HEK293 (cell line): Measurements from ENCODE around the gene C9orf72.

Experiments
- CTCF ChIA-PET: fragments of 350-600 bp; formaldehyde crosslinking; extraction: SDS; loops from one replicate; lab custom pipeline; 2021; ENCODE audit warnings: antibody characterized with exemption; lab: Yijun Ruan, JAX
- POLR2A ChIA-PET: fragments of 300-600 bp; formaldehyde crosslinking; extraction: SDS; loops from one replicate; lab custom pipeline; 2020; ENCODE audit warnings: antibody characterized with exemption, inconsistent platforms; lab: Yijun Ruan, JAX
- H3K27ac ChIP-seq: fragments of 200-500 bp; sonication (Bioruptor generic); 2 replicates; pipeline ENCODE4 v1.5.1; 2014; ENCODE audit warnings: low read depth, low read length, control low read depth, inconsistent platforms; ENCODE audit errors: extremely low read depth
- H3K36me3 ChIP-seq, 2 experiments: fragments of 200-500 bp in 1 of 2; sonication (Bioruptor generic) in 1 of 2; 1 replicate in 1 of 2; 2 replicates in 1 of 2; pipeline ENCODE4 v1.5.1; 2014 to 2017; ENCODE audit warnings: inconsistent platforms in 2 of 2, low read length in 2 of 2; ENCODE audit not compliant: control insufficient read depth in 2 of 2, insufficient read depth in 1 of 2
- H3K4me1 ChIP-seq: fragments of 200-500 bp; sonication (Bioruptor generic); 2 replicates; pipeline ENCODE4 v1.5.1; 2014; ENCODE audit warnings: mild to moderate bottlenecking, low read length, inconsistent platforms; ENCODE audit not compliant: control insufficient read depth, insufficient read depth
- H3K4me3 ChIP-seq: 2 replicates; pipeline ENCODE4 v1.5.1; 2011; ENCODE audit warnings: low read depth, mild to moderate bottlenecking, control low read depth, low read length, moderate library complexity
- H3K9me3 ChIP-seq: fragments of 200-500 bp; sonication (Bioruptor generic); 2 replicates; pipeline ENCODE4 v1.5.1; 2014; ENCODE audit warnings: low read depth, low read length, inconsistent platforms; ENCODE audit not compliant: control insufficient read depth, insufficient read depth
- IKZF3 ChIP-seq: fragments of 450-650 bp; IDR thresholded peaks from 2 replicates; pipeline ENCODE4 v1.5.0; 2018; ENCODE audit warnings: missing biosample characterization, mild to moderate bottlenecking, missing genetic modification characterization, moderate library complexity
- OSR2 ChIP-seq: fragments of 450-650 bp; formaldehyde crosslinking; IDR thresholded peaks from 2 replicates; pipeline ENCODE4 v1.5.1; 2016; ENCODE audit warnings: missing biosample characterization, missing genetic modification characterization
- REST ChIP-seq: fragments of 450-650 bp; formaldehyde crosslinking; IDR thresholded peaks from 2 replicates; pipeline ENCODE4 v1.5.1; 2016; ENCODE audit warnings: missing biosample characterization, missing genetic modification characterization
- SETDB1 ChIP-seq: IDR thresholded peaks from one replicate; pipeline ENCODE4 v1.6.1; 2017; ENCODE audit warnings: mild to moderate bottlenecking, low read length, moderate library complexity, mixed read lengths; ENCODE audit not compliant: insufficient read length
- TSHZ1 ChIP-seq: fragments of 450-650 bp; formaldehyde crosslinking; IDR thresholded peaks from 2 replicates; pipeline ENCODE4 v1.5.1; 2016; ENCODE audit warnings: missing biosample characterization, missing genetic modification characterization, borderline replicate concordance
- ZBTB17 ChIP-seq: fragments of 450-650 bp; formaldehyde crosslinking; IDR thresholded peaks from 2 replicates; pipeline ENCODE4 v1.5.1; 2016; ENCODE audit warnings: missing biosample characterization, missing genetic modification characterization
- ZBTB20 ChIP-seq: fragments of 450-650 bp; formaldehyde crosslinking; IDR thresholded peaks from 2 replicates; pipeline ENCODE4 v1.5.1; 2016; ENCODE audit warnings: missing biosample characterization, missing genetic modification characterization
- ZBTB48 ChIP-seq: fragments of 450-650 bp; formaldehyde crosslinking; IDR thresholded peaks from 2 replicates; pipeline ENCODE4 v1.5.1; 2016; ENCODE audit warnings: missing biosample characterization, missing genetic modification characterization
- ZBTB8A ChIP-seq: fragments of 450-650 bp; formaldehyde crosslinking; IDR thresholded peaks from 2 replicates; pipeline ENCODE4 v1.5.1; 2016; ENCODE audit warnings: missing biosample characterization, missing genetic modification characterization
- ZNF138 ChIP-seq: fragments of 450-650 bp; formaldehyde crosslinking; IDR thresholded peaks from 2 replicates; pipeline ENCODE4 v1.5.1; 2016; ENCODE audit warnings: missing biosample characterization, missing genetic modification characterization, borderline replicate concordance
- ZNF19 ChIP-seq: fragments of 450-650 bp; formaldehyde crosslinking; IDR thresholded peaks from 2 replicates; pipeline ENCODE4; 2016; ENCODE audit warnings: missing biosample characterization, missing genetic modification characterization, low read depth
- ZNF26 ChIP-seq: fragments of 450-650 bp; formaldehyde crosslinking; IDR thresholded peaks from 2 replicates; pipeline ENCODE4 v1.5.1; 2016; ENCODE audit warnings: missing biosample characterization, missing genetic modification characterization
- ZNF335 ChIP-seq: fragments of 450-650 bp; formaldehyde crosslinking; conservative IDR thresholded peaks from 2 replicates; pipeline ENCODE4 v1.5.1; 2016; ENCODE audit warnings: missing biosample characterization, missing genetic modification characterization
- ZNF416 ChIP-seq: fragments of 450-650 bp; formaldehyde crosslinking; IDR thresholded peaks from 2 replicates; pipeline ENCODE4 v1.5.1; 2016; ENCODE audit warnings: missing biosample characterization, missing genetic modification characterization
- ZNF48 ChIP-seq: fragments of 450-650 bp; formaldehyde crosslinking; IDR thresholded peaks from 2 replicates; pipeline ENCODE4 v1.5.1; 2016; ENCODE audit warnings: missing biosample characterization, missing genetic modification characterization
- ZNF521 ChIP-seq: fragments of 450-650 bp; formaldehyde crosslinking; IDR thresholded peaks from 2 replicates; pipeline ENCODE4 v1.5.1; 2017; ENCODE audit warnings: missing biosample characterization, mild to moderate bottlenecking, missing genetic modification characterization
- ZNF529 ChIP-seq: fragments of 450-650 bp; formaldehyde crosslinking; IDR thresholded peaks from 2 replicates; pipeline ENCODE4 v1.5.1; 2017; ENCODE audit warnings: missing genetic modification characterization, missing biosample characterization; ENCODE audit not compliant: insufficient replicate concordance
- ZNF555 ChIP-seq: fragments of 450-650 bp; formaldehyde crosslinking; conservative IDR thresholded peaks from 2 replicates; pipeline ENCODE4 v1.5.1; 2017; ENCODE audit warnings: missing biosample characterization, mild to moderate bottlenecking, missing genetic modification characterization, inconsistent platforms
- ZNF561 ChIP-seq: fragments of 450-650 bp; IDR thresholded peaks from 2 replicates; pipeline ENCODE4 v1.5.1; 2018; ENCODE audit warnings: missing biosample characterization, missing genetic modification characterization, borderline replicate concordance
- ZNF660 ChIP-seq: fragments of 450-650 bp; IDR thresholded peaks from 2 replicates; pipeline ENCODE4 v1.5.1; 2018; ENCODE audit warnings: missing biosample characterization, mild to moderate bottlenecking, missing genetic modification characterization
- ZNF664 ChIP-seq: fragments of 450-650 bp; formaldehyde crosslinking; IDR thresholded peaks from 2 replicates; pipeline ENCODE4 v1.5.1; 2016; ENCODE audit warnings: missing biosample characterization, missing genetic modification characterization
- ZSCAN30 ChIP-seq: fragments of 450-650 bp; IDR thresholded peaks from 2 replicates; pipeline ENCODE4 v1.5.1; 2018; ENCODE audit warnings: missing biosample characterization, mild to moderate bottlenecking, missing genetic modification characterization, moderate library complexity
- ZXDB ChIP-seq: fragments of 450-650 bp; formaldehyde crosslinking; IDR thresholded peaks from 2 replicates; pipeline ENCODE4 v1.5.1; 2016; ENCODE audit warnings: missing biosample characterization, missing genetic modification characterization

C9orf72 gene

GRCh38 chr9:27573634-27574590 is 631 bp upstream of the C9orf72 start (continued):
- TF ChIP-seq ZNF521 (tag by site-specific recombination) (no peak), OSR2 (tag by site-specific recombination) (no peak), ZSCAN30 (no peak), SETDB1 (no peak), ZNF48 (tag by site-specific recombination) (no peak), ZNF26 (no peak), ZNF529 (tag by site-specific recombination) (no peak), ZNF416 (tag by site-specific recombination) (no peak), ZNF561 (tag by site-specific recombination) (peak; percentile 41; the same call in 1 of the 2 replicates), ZNF555 (tag by site-specific recombination) (no peak), ZNF664 (tag by site-specific recombination) (no peak), ZBTB48 (tag by site-specific recombination) (no peak), IKZF3 (tag by site-specific recombination) (no peak)
- TF ChIP-seq, all 188 proteins: peak for 37

GRCh38 chr9:27572566-27572917 is 739 bp downstream of the C9orf72 start:
- peak overlapping the region; percentile 50; the same call in 1 of the 2 replicates for H3K27ac ChIP-seq
- POLR2A ChIA-PET, result no interaction called here
- CTCF ChIA-PET, result interaction anchor here (1.1 kb wide), 1 partner anchor 42 kb away, joined by 3 read pairs; no protein-coding TSS in a partner anchor
- no peak for TF ChIP-seq ZNF555 (tag by site-specific recombination)
- 0 out of 2 replicates have a peak, but pooled peaks have one; percentile 27 for TF ChIP-seq ZBTB17 (tag by site-specific recombination)
- TF ChIP-seq ZNF660 (tag by site-specific recombination), result peak; percentile 27; the same call in 1 of the 2 replicates
- peak; percentile 64 for TF ChIP-seq ZNF335 (tag by site-specific recombination)
- TF ChIP-seq, all 188 proteins: peak for 3
- Histone ChIP-seq H3K4me1 (peaks cover 8% of the 10 kb centered on the region), H3K4me3 (peak overlapping the region; percentile 66), H3K36me3 (no peaks in the 10 kb centered on the region), H3K9me3 (no peaks in the 10 kb centered on the region)

GRCh38 chr9:27572061-27572460 is 1.2 kb downstream of the C9orf72 start:
- Histone ChIP-seq H3K27ac (no peak overlapping the region), H3K4me1 (peaks cover 8% of the 10 kb centered on the region), H3K9me3 (no peaks in the 10 kb centered on the region), H3K4me3 (no peak overlapping the region), H3K36me3 (no peaks in the 10 kb centered on the region)
- POLR2A ChIA-PET, result no interaction called here
- CTCF ChIA-PET, result interaction anchor here (0.6 kb wide), 1 partner anchor 225 kb away, joined by 3 read pairs; no protein-coding TSS in a partner anchor
- TF ChIP-seq REST (tag by site-specific recombination) (no peak), ZBTB20 (no peak), ZNF138 (tag by site-specific recombination) (no peak), ZNF19 (tag by site-specific recombination) (no peak), ZXDB (tag by site-specific recombination) (no peak), ZBTB8A (tag by site-specific recombination) (no peak), TSHZ1 (tag by site-specific recombination) (no peak)
